Vagina (tissue), 2 donors: ENCODE data around the gene NSMCE1.

Source experiments
- CTCF ChIP-seq, 3 experiments: fragments of 450-650 bp in 2 of 3; fragments of 200-600 bp in 1 of 3; sonication (generic) in 1 of 3; IDR thresholded peaks; one replicate each; pipeline ENCODE4 v1.5.1; 2017 to 2019; ENCODE audit warnings: antibody characterized with exemption in 3 of 3, mild to moderate bottlenecking in 2 of 3, moderate library complexity in 2 of 3
- POLR2A ChIP-seq, 2 donors: fragments of 450-650 bp; IDR thresholded peaks; one replicate each; pipeline ENCODE4 v1.6.1; 2017; ENCODE audit warnings: antibody characterized with exemption in 2 of 2, mild to moderate bottlenecking in 2 of 2, moderate library complexity in 2 of 2

DNA sequence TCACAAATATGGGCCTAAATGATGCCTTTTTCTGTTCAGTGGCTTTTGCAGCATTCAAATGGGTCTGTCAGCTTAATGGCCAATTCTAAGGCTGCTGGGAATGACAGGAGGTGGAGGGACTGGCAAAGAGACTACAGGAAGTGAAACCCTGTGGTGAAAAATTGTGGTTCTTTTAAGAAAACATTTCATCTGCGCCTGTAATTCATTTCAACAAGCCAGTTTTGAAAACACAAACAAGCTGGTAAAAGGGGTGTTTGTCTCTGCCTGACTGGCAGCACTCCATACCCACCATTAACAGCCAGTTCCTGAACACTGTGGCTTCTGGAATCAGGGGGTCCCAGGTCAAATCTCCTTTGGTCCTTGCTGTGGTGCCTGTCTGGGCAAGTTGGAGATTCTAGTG is 68.8 kb downstream of the NSMCE1 start:
- TF ChIP-seq CTCF (IDR thresholded peaks at IDR 0.05) = no peak
- no peak for TF ChIP-seq POLR2A (IDR thresholded peaks at IDR 0.05)
